ENCODE data around the gene HMG20A.

DNA sequence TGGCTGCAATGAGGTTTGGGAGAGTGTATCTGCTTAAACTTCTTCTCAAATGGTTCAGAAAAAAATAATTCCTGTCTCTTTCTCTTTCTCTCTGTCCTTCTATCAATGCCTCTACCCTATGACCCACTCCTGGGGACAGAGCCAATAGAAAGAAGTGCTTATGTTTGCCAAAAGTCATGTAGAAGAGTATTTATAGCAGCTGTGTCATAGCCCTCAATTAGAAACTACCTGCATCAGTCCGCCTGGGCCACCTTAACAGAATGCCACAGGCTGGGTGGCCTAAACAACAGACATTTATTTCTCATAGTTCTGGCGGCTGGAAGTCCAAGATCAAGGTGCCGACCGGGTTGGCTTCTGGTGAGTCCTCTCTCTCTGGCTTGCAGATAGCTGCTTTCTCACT, 92.5 kb downstream of the HMG20A start:
- TF ChIP-seq, protein P1, sequence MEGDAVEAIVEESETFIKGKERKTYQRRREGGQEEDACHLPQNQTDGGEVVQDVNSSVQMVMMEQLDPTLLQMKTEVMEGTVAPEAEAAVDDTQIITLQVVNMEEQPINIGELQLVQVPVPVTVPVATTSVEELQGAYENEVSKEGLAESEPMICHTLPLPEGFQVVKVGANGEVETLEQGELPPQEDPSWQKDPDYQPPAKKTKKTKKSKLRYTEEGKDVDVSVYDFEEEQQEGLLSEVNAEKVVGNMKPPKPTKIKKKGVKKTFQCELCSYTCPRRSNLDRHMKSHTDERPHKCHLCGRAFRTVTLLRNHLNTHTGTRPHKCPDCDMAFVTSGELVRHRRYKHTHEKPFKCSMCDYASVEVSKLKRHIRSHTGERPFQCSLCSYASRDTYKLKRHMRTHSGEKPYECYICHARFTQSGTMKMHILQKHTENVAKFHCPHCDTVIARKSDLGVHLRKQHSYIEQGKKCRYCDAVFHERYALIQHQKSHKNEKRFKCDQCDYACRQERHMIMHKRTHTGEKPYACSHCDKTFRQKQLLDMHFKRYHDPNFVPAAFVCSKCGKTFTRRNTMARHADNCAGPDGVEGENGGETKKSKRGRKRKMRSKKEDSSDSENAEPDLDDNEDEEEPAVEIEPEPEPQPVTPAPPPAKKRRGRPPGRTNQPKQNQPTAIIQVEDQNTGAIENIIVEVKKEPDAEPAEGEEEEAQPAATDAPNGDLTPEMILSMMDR (IDR thresholded peaks at IDR 0.05) = no peak
- TF ChIP-seq POLR2A (IDR thresholded peaks at IDR 0.05) = no peak

Data from thyroid gland (tissue), 4 donors.